ENCODE results near the gene CSNK2B. TPM values are rescaled to one million over a fixed set of nuclear protein-coding genes. Genes with fewer than 3 reads are reported as not detected.
A peak's percentile ranks its signal among the peaks of the same experiment; 100 is the strongest.
"Not testable (repeated sequence)": the region's sequence is repeated elsewhere in the genome, so short reads cannot be mapped to it uniquely, and the experiment has no call there.

The CSNK2B gene
- total RNA-seq, 2 donors from 2014 or later, result 84.8 to 116 TPM

DNA sequence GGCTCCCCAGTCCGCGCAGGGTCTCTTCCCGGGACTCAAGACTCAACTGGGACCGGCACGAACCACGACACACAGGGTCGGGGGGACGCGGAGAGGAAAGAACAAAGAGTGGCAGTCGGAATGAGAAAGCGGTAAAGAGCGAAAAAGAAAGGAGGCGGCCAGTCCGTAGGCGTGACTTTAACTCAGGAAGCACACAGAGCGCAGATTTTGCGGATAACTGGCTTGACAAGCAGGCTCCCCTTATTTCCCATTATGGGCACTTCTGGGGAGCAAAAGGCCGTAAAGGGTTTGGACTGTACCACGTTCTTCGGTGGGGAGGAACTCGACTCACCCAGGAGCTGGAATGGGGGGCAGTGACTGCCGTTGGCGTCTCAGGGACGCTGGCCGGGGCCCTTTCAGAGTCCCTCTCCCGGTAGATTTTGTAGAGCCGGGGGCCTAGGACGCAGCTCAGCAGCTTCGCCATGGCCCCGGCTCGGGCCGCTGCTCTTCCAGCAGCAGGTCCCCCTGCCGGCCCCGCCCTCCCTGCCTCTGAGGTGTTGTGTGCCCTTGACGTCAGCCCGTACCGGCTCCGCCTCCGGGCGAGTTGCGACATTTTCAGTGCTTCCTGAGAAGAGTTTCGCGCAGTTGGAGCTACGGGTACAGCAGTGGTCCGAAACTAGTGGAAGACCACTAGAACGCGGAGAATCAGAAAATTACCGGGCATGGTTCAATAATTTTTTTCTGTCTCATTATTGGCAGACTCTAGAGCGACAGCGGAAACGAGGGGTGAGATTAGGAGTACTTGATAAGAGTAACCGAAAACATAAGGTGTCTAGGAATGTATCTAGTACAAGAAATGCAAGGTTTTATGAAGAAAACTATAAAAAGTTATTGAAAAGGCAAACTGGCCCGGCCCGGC, 37.2 kb downstream of the CSNK2B start, which contains the start of gene ABHD16A:
Gene ABHD16A (minus strand): TSS at position 506 of the 898 bp plus-strand sequence. CDS start 43 bp downstream, at position 463.
- DNase-seq (peak; percentile 99), ATAC-seq (peak; percentile 99)
- intact Hi-C loops (cut with DNase I), result no loop called here

DNA sequence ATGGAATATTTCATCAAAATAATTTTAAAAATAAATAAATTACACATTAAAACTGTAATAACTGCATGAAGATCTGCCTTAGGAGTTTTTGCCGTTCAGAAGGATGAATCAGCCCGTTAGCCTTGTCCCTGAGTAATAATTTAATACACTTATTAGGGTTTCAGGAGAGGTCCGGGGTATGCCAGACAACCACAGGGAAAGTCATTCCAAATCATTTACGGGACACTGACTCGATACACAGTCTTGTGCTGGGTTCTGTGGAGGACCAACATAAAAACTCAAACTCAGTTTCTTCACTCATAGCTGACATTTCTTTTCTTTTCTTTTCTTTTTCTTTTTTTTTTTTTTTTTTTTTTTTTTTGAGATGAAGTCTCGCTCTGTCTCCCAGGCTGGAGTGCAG, 40.1 kb downstream of the CSNK2B start:
- ATAC-seq (no peak), DNase-seq (no peak)
- intact Hi-C loops (cut with DNase I), result no loop called here

GRCh38 chr6:31706599-31706998, 40.7 kb downstream of the CSNK2B start, which contains the start of gene LY6G6F:
Gene LY6G6F, plus strand, starts transcription at chr6:31706866. Its CDS starts 41 bp downstream, at chr6:31706907.
- DNase-seq (no peak), ATAC-seq (no peak)
- intact Hi-C loops (cut with DNase I), result no loop called here

DNA sequence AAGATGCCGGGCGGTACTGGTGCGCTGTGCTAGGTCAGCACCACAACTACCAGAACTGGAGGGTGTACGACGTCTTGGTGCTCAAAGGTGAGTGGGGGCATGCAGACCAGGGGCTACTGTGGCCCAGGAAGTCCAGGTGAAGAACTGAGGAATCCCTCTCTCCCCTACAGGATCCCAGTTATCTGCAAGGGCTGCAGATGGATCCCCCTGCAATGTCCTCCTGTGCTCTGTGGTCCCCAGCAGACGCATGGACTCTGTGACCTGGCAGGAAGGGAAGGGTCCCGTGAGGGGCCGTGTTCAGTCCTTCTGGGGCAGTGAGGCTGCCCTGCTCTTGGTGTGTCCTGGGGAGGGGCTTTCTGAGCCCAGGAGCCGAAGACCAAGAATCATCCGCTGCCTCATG, 41.8 kb downstream of the CSNK2B start:
- no peak for ATAC-seq
- no peak for DNase-seq

GRCh38 chr6:31708224-31708623, 42.3 kb downstream of the CSNK2B start:
- ATAC-seq, result no peak
- intact Hi-C loops (cut with DNase I), result no loop called here
- DNase-seq, result no peak

More for the DNA sequence above, 41.8 kb downstream of the CSNK2B start:
- intact Hi-C loops (cut with DNase I), result no loop called here

- not testable (repeated sequence) for ATAC-seq
These were observed 43.3 kb downstream of the CSNK2B start for GRCh38 chr6:31709157-31709556.

GRCh38 chr6:31710523-31711219, 44.8 kb downstream of the CSNK2B start:
- intact Hi-C loops (cut with DNase I), result no loop called here
- DNase-seq (no peak), ATAC-seq (no peak)

More at GRCh38 chr6:31709157-31709556, 43.3 kb downstream of the CSNK2B start:
- DNase-seq; intact Hi-C loops (cut with DNase I): not testable (repeated sequence)

DNA sequence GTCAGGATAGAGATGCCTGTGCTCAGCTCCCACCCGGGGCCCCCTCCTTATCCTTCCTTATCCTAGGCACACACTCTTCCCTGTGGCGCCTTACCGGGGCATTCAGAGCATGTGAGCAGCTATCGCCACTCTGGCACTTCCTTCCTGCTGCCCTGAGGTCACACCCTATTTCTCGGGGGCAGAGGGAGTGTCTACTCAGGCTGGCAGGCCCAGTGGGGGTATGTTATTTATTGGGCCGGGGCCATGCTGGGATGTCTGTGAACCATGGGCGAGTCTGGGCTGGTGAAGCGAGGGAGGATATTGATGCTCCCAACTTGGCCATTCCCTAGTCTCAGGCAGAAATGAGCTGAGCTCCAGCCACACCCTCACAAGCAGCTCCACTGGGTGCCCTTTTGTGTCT, 45.4 kb downstream of the CSNK2B start:
- ATAC-seq (peak in 1 of 2 donors; percentile 29), DNase-seq (no peak)
- intact Hi-C loops (cut with DNase I), result no loop called here

GRCh38 chr6:31712296-31712695, 46.4 kb downstream of the CSNK2B start:
- intact Hi-C loops (cut with DNase I), result no loop called here
- ATAC-seq, result peak in 1 of 2 donors; percentile 44
- DNase-seq, result no peak

DNA sequence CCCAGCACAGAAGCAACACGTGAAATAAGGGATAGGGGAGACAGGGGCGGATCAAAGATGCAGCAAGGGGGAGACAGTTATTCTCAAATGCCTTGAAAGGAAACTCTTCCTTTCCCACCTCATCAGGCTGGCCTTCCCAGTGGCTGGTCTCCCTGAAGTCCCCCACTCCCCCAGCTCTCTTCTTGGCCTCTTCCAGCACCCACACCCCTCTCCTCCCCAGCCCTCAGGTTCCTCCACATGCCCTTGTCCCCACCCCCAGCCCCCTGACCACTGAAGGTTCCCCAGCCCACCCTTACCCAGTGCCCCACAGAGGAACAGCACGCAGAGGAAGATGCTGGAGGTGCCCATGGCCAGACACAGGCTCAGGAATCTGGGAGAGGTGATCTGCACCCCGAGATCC, 47.6 kb downstream of the CSNK2B start:
- no peak for DNase-seq
- no peak for ATAC-seq
- intact Hi-C loops (cut with DNase I), result no loop called here

GRCh38 chr6:31713991-31714684, 48.3 kb downstream of the CSNK2B start:
- DNase-seq (no peak), ATAC-seq (no peak)
- intact Hi-C loops (cut with DNase I), result no loop called here

DNA sequence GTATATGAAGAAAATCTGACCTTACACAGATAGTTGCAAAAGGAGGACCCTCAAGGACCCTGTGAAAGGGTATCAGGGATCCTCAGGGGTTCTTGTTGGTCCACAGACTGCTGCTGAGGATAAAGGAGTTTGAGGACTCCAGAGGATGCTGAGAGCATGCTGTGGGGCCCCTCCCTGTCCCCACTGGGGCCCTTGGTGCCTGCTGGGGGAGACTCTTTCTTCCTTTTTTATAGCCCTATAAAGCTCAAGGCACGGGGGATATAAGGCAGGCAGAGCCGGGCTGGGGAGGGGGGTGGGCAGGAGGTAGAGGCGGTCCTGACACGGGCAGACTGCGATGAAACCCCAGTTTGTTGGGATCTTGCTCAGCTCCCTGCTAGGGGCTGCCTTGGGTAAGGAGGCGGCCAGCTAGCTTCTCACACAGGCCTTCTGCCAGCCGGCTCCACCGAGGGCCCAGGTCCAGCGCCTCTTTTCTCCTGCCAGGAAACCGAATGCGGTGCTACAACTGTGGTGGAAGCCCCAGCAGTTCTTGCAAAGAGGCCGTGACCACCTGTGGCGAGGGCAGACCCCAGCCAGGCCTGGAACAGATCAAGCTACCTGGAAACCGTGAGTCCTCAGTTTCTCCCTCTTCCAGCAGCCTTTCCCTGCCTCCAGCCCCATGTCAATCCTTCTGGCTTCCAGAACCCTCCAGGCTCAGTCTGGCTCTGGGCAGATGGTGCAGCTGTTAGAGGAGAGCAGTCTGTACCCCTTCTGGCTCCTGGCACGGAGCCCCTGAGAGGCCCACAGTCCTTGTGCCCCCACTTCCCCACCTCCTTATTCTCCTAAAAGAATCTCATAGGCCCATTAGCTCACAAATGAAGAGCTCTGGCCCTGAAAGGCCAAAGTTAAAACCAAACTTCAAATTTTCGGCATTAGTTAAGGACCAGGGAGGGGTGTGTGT, 49.4 kb downstream of the CSNK2B start, which contains the start of gene LY6G6D:
Gene LY6G6D (plus strand): TSS at position 327 of the 937 bp plus-strand sequence. CDS start 8 bp downstream, at position 335.
- no peak for ATAC-seq
- no peak for DNase-seq
- intact Hi-C loops (cut with DNase I), result no loop called here

GRCh38 chr6:31717499-31718222, 51.8 kb downstream of the CSNK2B start:
- no peak for ATAC-seq
- intact Hi-C loops (cut with DNase I), result no loop called here
- DNase-seq, result no peak

- DNase-seq (no peak), ATAC-seq (no peak)
- intact Hi-C loops (cut with DNase I), result no loop called here
These were observed 52.4 kb downstream of the CSNK2B start for GRCh38 chr6:31718265-31718664.

DNA sequence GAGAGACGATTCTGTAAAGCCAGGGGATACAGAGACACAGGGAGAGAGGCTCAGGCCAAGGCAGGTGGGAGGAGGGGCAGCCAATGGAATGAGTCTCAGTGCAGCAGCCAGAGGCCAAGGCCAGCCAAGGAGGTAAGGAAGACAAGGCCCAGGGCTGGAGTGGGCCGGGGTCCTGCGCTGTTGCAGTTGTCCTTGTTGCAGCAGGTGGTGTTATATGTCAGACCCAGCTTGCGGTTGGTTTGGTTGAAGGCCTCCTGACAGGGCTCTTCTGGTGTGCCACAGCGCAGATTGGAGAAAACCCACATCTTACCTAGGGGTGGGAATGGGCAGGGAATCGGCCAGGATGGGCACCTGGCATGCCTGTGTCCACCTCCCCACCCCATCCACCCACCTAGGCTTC, 53.1 kb downstream of the CSNK2B start:
- no peak for DNase-seq
- no peak for ATAC-seq
- intact Hi-C loops (cut with DNase I), result no loop called here

Measured in left cardiac atrium (tissue), 4 donors.